Measurements from ENCODE around the gene ID4.
"Not testable (repeated sequence)": the region's sequence is repeated elsewhere in the genome, so short reads cannot be mapped to it uniquely, and the experiment has no call there.

ID4 gene

GRCh38 chr6:19833947-19834346 is 3.2 kb upstream of the ID4 start:
- no peak for DNase-seq (ENCODE audit: low spot score)

- no peak for DNase-seq (ENCODE audit: low spot score)
Measured at GRCh38 chr6:19834858-19835257, 2.3 kb upstream of the ID4 start.

GRCh38 chr6:19835605-19836004 is 1.6 kb upstream of the ID4 start:
- no peak for DNase-seq (ENCODE audit: low spot score)

GRCh38 chr6:19837511-19838441 is 606 bp downstream of the ID4 start:
- DNase-seq (ENCODE audit: low spot score) = no peak

GRCh38 chr6:19838442-19839236 is 1.5 kb downstream of the ID4 start:
- DNase-seq (ENCODE audit: low spot score) = no peak

- DNase-seq (ENCODE audit: low spot score) = no peak
Measured at GRCh38 chr6:19839237-19839546, 2.0 kb downstream of the ID4 start.

GRCh38 chr6:19839788-19840187 is 2.6 kb downstream of the ID4 start:
- no peak for DNase-seq (ENCODE audit: low spot score)

GRCh38 chr6:19841181-19841580 is 4.0 kb downstream of the ID4 start:
- no peak for DNase-seq (ENCODE audit: low spot score)

GRCh38 chr6:19842030-19842615 is 5.0 kb downstream of the ID4 start:
- DNase-seq (ENCODE audit: low spot score) = no peak

GRCh38 chr6:19844689-19845088 is 7.5 kb downstream of the ID4 start:
- DNase-seq (ENCODE audit: low spot score) = no peak

GRCh38 chr6:19845266-19846041 is 8.3 kb downstream of the ID4 start:
- DNase-seq (ENCODE audit: low spot score) = no peak

GRCh38 chr6:19848465-19849029 is 11.4 kb downstream of the ID4 start:
- no peak for DNase-seq (ENCODE audit: low spot score)

GRCh38 chr6:19849196-19849595 is 12.0 kb downstream of the ID4 start:
- no peak for DNase-seq (ENCODE audit: low spot score)

- DNase-seq (ENCODE audit: low spot score) = no peak
Measured at GRCh38 chr6:19849755-19850154, 12.6 kb downstream of the ID4 start.

GRCh38 chr6:19851241-19852089 is 14.3 kb downstream of the ID4 start:
- no peak for DNase-seq (ENCODE audit: low spot score)

- no peak for DNase-seq (ENCODE audit: low spot score)
Measured at GRCh38 chr6:19852090-19852457, 14.9 kb downstream of the ID4 start.

GRCh38 chr6:19852927-19853326 is 15.8 kb downstream of the ID4 start:
- DNase-seq (ENCODE audit: low spot score) = no peak

- not testable (repeated sequence) for DNase-seq (ENCODE audit: low spot score)
Measured at GRCh38 chr6:19854421-19855015, 17.3 kb downstream of the ID4 start.

- no peak for DNase-seq (ENCODE audit: low spot score)
Measured at GRCh38 chr6:19855536-19855935, 18.4 kb downstream of the ID4 start.

- DNase-seq (ENCODE audit: low spot score) = no peak
Measured at GRCh38 chr6:19857139-19857538, 20.0 kb downstream of the ID4 start.

GRCh38 chr6:19857703-19858102 is 20.5 kb downstream of the ID4 start:
- DNase-seq (ENCODE audit: low spot score) = no peak
